ENCODE measurements around the gene SDCBP2. TPM values are rescaled to one million over a fixed set of nuclear protein-coding genes. Genes with fewer than 3 reads are reported as not detected.

Gene SDCBP2
- total RNA-seq, 2 donors from 2014 or later = 2.9 to 3.9 TPM

DNA sequence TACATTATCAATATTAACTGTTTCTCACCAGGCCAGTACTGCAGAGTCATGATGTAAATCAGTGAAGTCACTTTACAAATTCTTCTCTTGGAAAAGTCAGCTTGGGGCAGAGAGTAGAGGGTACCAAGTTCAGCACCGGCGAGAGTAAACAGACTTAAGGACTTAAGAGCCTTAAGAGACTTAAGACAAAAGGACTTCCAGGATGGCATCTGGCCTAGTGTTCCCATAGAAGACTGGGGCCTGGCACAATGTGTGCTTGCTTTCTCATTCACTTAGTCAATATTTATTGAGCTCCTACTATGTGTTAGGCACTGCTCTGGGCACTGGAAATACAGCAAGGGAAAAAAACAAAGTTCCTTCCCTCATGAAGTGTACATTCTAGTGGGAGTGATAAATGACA lies 64.2 kb downstream of the SDCBP2 start:
- no peak for DNase-seq (ENCODE audit: low spot score)
- Histone ChIP-seq H3K27ac (no peak overlapping the region), H3K36me3 (no peaks in the 10 kb centered on the region), H3K4me3 (no peak overlapping the region), H3K9me3 (no peaks in the 10 kb centered on the region), H3K27me3 (no peaks in the 10 kb centered on the region), H3K4me1 (peaks cover 0 to 24% of the 10 kb centered on the region in 2 donors)
- no peak for TF ChIP-seq CTCF (IDR thresholded peaks at IDR 0.05)

DNA sequence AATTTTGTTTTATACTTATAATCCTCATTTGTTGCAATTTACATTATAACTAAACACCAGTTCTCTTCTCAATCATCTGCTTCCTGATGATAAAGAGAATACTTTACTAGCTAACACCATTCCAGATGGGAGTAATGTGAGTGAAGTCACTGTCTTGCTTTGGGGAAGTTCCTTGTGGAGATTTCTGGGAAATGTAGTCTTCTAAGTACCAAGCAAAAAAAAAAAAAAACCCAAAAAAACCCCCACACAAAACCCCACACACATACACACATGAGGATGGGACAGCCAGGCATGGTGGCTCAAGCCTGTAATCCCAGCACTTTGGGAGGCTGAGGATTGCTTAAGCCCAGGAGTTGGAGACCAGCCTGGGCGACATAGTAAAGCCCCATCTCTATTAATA lies 65.1 kb downstream of the SDCBP2 start:
- H3K9me3 ChIP-seq = no peaks in the 10 kb centered on the region
- no peak for TF ChIP-seq CTCF (IDR thresholded peaks at IDR 0.05)
- no peak overlapping the region for H3K27ac ChIP-seq
- no peaks in the 10 kb centered on the region for H3K36me3 ChIP-seq
- DNase-seq (ENCODE audit: low spot score) = no peak
- peaks cover 0 to 22% of the 10 kb centered on the region in 2 donors for H3K4me1 ChIP-seq
- no peaks in the 10 kb centered on the region for H3K27me3 ChIP-seq
- H3K4me3 ChIP-seq = no peak overlapping the region

Other genes starting within 250 kb of the SDCBP2 start
- 100 to 1,000 TPM in 1 of 2 donors, 10 to 100 TPM in 1; 88.6 to 116 TPM for gene PSMF1, start 210.5 kb downstream of the SDCBP2 start, total RNA-seq
- gene TMEM74B, start 144.2 kb downstream of the SDCBP2 start, total RNA-seq = 1 to 10 TPM in 1 of 2 donors, under 1 TPM in 1; 0.83 to 4.6 TPM
- gene C20orf202, start 125.7 kb downstream of the SDCBP2 start, total RNA-seq = under 1 TPM in 1 of 2 donors, not detected in 1; 0.20 TPM
- gene RAD21L1, start 103.1 kb downstream of the SDCBP2 start, total RNA-seq = not detected
- 10 to 100 TPM in 1 of 2 donors, 1 to 10 TPM in 1; 5.0 to 10.1 TPM for gene SNPH, start 62.8 kb downstream of the SDCBP2 start, total RNA-seq
- gene FKBP1A, start 63.9 kb upstream of the SDCBP2 start, total RNA-seq = 10 to 100 TPM; 73.5 to 98.7 TPM
- 10 to 100 TPM; 28.5 to 34.3 TPM for gene NSFL1C, start 137.7 kb upstream of the SDCBP2 start, total RNA-seq
- 1 to 10 TPM; 2.6 to 4.4 TPM for gene SIRPB2, start 162.3 kb upstream of the SDCBP2 start, total RNA-seq
- not detected for gene SIRPD, start 228.6 kb upstream of the SDCBP2 start, total RNA-seq

All from right atrium auricular region (tissue), 2 donors.